ENCODE measurements around the gene HOXA10. TPM values are rescaled to one million over a fixed set of nuclear protein-coding genes. Genes with fewer than 3 reads are reported as not detected.

The HOXA10 gene
- total RNA-seq, 4 donors from 2014 or later = 0.56 to 1.9 (median 1.2) TPM

GRCh38 chr7:27134392-27134791 is 39.7 kb downstream of the HOXA10 start:
- no peak for TF ChIP-seq CTCF (IDR thresholded peaks at IDR 0.05)
- peak; percentile 19 for DNase-seq (ENCODE audit: low spot score)
- peak; percentile 40 for ATAC-seq (ENCODE audit: low FRiP score)

- no peak for ATAC-seq (ENCODE audit: low FRiP score)
- DNase-seq (ENCODE audit: low spot score) = peak; percentile 20
- no peak for TF ChIP-seq CTCF (IDR thresholded peaks at IDR 0.05)
These were observed 40.5 kb downstream of the HOXA10 start for GRCh38 chr7:27133409-27134231.

GRCh38 chr7:27132978-27133377 is 41.1 kb downstream of the HOXA10 start:
- TF ChIP-seq CTCF (IDR thresholded peaks at IDR 0.05) = no peak
- no peak for ATAC-seq (ENCODE audit: low FRiP score)
- DNase-seq (ENCODE audit: low spot score) = no peak

- no peak for DNase-seq (ENCODE audit: low spot score)
- no peak for ATAC-seq (ENCODE audit: low FRiP score)
- TF ChIP-seq CTCF (IDR thresholded peaks at IDR 0.05) = no peak
These were observed 41.9 kb downstream of the HOXA10 start for GRCh38 chr7:27132214-27132613.

- ATAC-seq (ENCODE audit: low FRiP score) = no peak
- DNase-seq (ENCODE audit: low spot score) = no peak
- TF ChIP-seq CTCF (IDR thresholded peaks at IDR 0.05) = no peak
These were observed 42.7 kb downstream of the HOXA10 start for GRCh38 chr7:27131390-27131819.

GRCh38 chr7:27130540-27131389 is 43.4 kb downstream of the HOXA10 start, which contains the start of gene HOXA4:
Gene HOXA4 (minus strand): TSS chr7:27130757. CDS start chr7:27130733, 24 bp downstream.
- DNase-seq (ENCODE audit: low spot score) (peak; percentile 87), ATAC-seq (ENCODE audit: low FRiP score) (peak; percentile 90)
- TF ChIP-seq CTCF (IDR thresholded peaks at IDR 0.05) = no peak

Data from omental fat pad (tissue), 4 donors.